Measurements from ENCODE around the gene SEC11C. TPM values are rescaled to one million over a fixed set of nuclear protein-coding genes. Genes with fewer than 3 reads are reported as not detected.

The SEC11C gene
- total RNA-seq, 2 donors from 2014 or later: 76.6 to 711 TPM

- peaks cover 0 to 6% of the 10 kb centered on the region in 2 donors for H3K36me3 ChIP-seq
- 90% methylated on average over 3 of the region's 3 CpGs for WGBS
Observed at GRCh38 chr18:59159265-59159664, 19.6 kb downstream of the SEC11C start.

GRCh38 chr18:59159986-59160385, 20.3 kb downstream of the SEC11C start:
- no peak overlapping the region for H3K27ac ChIP-seq
- DNase-seq (ENCODE audit: low spot score): no peak
- TF ChIP-seq POLR2AphosphoS5 (IDR thresholded peaks at IDR 0.05) (no peak), POLR2A (IDR thresholded peaks at IDR 0.05) (no peak)
- TF ChIP-seq, protein P1, sequence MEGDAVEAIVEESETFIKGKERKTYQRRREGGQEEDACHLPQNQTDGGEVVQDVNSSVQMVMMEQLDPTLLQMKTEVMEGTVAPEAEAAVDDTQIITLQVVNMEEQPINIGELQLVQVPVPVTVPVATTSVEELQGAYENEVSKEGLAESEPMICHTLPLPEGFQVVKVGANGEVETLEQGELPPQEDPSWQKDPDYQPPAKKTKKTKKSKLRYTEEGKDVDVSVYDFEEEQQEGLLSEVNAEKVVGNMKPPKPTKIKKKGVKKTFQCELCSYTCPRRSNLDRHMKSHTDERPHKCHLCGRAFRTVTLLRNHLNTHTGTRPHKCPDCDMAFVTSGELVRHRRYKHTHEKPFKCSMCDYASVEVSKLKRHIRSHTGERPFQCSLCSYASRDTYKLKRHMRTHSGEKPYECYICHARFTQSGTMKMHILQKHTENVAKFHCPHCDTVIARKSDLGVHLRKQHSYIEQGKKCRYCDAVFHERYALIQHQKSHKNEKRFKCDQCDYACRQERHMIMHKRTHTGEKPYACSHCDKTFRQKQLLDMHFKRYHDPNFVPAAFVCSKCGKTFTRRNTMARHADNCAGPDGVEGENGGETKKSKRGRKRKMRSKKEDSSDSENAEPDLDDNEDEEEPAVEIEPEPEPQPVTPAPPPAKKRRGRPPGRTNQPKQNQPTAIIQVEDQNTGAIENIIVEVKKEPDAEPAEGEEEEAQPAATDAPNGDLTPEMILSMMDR (IDR thresholded peaks at IDR 0.05): no peak
- no peak overlapping the region for H3K4me3 ChIP-seq
- WGBS: 94% methylated on average over 10 of the region's 10 CpGs
- H3K36me3 ChIP-seq: peaks cover 0 to 6% of the 10 kb centered on the region in 2 donors
- intact Hi-C loops (cut with DNase I): no loop called here
- H3K4me1 ChIP-seq (replicated peaks): no peaks in the 10 kb centered on the region
- H3K27me3 ChIP-seq (replicated peaks; ENCODE audit: insufficient read depth): no peaks in the 10 kb centered on the region
- H3K9me3 ChIP-seq: no peaks in the 10 kb centered on the region

More at GRCh38 chr18:59159265-59159664, 19.6 kb downstream of the SEC11C start:
- H3K9me3 ChIP-seq: no peaks in the 10 kb centered on the region
- TF ChIP-seq, protein P1 (IDR thresholded peaks at IDR 0.05): no peak
- no peak for TF ChIP-seq POLR2AphosphoS5 (IDR thresholded peaks at IDR 0.05)
- TF ChIP-seq POLR2A (IDR thresholded peaks at IDR 0.05): no peak
- no peak for DNase-seq (ENCODE audit: low spot score)
- H3K27me3 ChIP-seq (replicated peaks; ENCODE audit: insufficient read depth): no peaks in the 10 kb centered on the region
- no peak overlapping the region for H3K4me3 ChIP-seq
- intact Hi-C loops (cut with DNase I): no loop called here
- no peak overlapping the region for H3K27ac ChIP-seq
- no peaks in the 10 kb centered on the region for H3K4me1 ChIP-seq (replicated peaks)

GRCh38 chr18:59172664-59173249, 33.1 kb downstream of the SEC11C start:
- no peaks in the 10 kb centered on the region for H3K27me3 ChIP-seq (replicated peaks; ENCODE audit: insufficient read depth)
- no peaks in the 10 kb centered on the region for H3K36me3 ChIP-seq
- H3K27ac ChIP-seq: no peak overlapping the region
- H3K4me1 ChIP-seq (replicated peaks): no peaks in the 10 kb centered on the region
- no peaks in the 10 kb centered on the region for H3K9me3 ChIP-seq
- 84% methylated on average over 2 of the region's 2 CpGs for WGBS
- intact Hi-C loops (cut with DNase I): no loop called here
- no peak for DNase-seq (ENCODE audit: low spot score)
- no peak overlapping the region for H3K4me3 ChIP-seq
- TF ChIP-seq POLR2AphosphoS5 (IDR thresholded peaks at IDR 0.05) (no peak), POLR2A (IDR thresholded peaks at IDR 0.05) (no peak)
- TF ChIP-seq, protein P1 (IDR thresholded peaks at IDR 0.05): no peak

DNA sequence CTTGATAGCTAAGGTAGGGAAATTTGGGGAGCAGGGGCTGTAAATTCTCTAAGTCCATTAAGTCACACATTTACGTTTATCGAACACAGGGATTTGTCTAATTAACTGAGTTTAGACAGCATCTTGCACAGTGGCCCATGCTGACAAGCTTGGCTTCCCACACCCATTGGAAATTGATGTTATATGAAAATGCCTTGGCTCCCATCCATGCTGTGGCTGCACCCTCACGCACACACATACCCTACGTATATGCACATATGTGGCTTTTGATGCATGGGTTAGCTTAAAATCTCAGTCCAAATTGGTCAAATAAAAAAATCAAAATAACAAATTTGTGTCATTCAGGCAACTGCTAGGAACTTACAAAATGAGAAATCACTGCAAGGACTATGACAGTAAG, 37.8 kb downstream of the SEC11C start:
- intact Hi-C loops (cut with DNase I): no loop called here
- TF ChIP-seq POLR2AphosphoS5 (IDR thresholded peaks at IDR 0.05) (no peak), POLR2A (IDR thresholded peaks at IDR 0.05) (no peak)
- TF ChIP-seq, protein P1 (IDR thresholded peaks at IDR 0.05): no peak
- H3K27me3 ChIP-seq (replicated peaks; ENCODE audit: insufficient read depth): no peaks in the 10 kb centered on the region
- H3K4me1 ChIP-seq (replicated peaks): no peaks in the 10 kb centered on the region
- no peaks in the 10 kb centered on the region for H3K36me3 ChIP-seq
- no peak overlapping the region for H3K4me3 ChIP-seq
- H3K27ac ChIP-seq: no peak overlapping the region
- 91% methylated on average over 4 of the region's 4 CpGs for WGBS
- DNase-seq (ENCODE audit: low spot score): no peak
- no peaks in the 10 kb centered on the region for H3K9me3 ChIP-seq

DNA sequence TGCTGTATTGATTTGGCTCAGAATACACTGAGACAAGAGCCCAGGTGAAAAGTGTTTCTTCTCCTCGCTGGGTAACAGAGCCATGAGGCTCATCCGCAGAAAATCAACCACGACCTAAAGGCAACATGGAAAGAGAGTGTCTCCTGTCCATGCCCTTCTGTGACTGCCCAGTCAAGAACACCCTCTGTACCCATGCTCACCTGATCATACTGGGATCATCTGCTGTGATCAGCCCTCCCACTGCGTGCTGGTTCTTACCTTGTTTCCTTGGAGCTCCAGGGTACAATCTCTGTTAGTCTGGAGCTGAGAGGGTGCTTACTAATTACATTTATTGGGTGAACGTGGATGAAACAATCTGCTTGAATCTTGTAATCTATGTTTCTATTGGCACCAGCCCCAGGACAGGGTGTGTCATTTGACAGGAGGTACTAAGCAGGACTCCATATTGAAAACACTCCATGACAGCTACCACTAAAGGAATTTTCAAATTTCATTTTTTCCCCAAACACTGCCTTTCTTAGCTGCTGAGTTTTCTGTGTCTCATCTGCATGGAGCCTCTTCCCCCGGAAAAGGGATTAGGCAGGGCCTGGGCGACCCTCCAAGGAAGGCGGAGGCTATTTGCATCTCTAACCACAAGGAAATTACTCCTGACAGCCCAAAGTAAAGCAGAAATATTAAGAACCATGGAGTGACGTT, 40.6 kb downstream of the SEC11C start:
- Histone ChIP-seq H3K9me3 (no peaks in the 10 kb centered on the region), H3K27ac (no peak overlapping the region), H3K36me3 (no peaks in the 10 kb centered on the region), H3K4me3 (no peak overlapping the region), H3K27me3 (replicated peaks; ENCODE audit: insufficient read depth) (no peaks in the 10 kb centered on the region), H3K4me1 (replicated peaks) (no peaks in the 10 kb centered on the region)
- no peak for TF ChIP-seq POLR2AphosphoS5 (IDR thresholded peaks at IDR 0.05)
- TF ChIP-seq, protein P1 (IDR thresholded peaks at IDR 0.05): no peak
- no peak for TF ChIP-seq POLR2A (IDR thresholded peaks at IDR 0.05)
- 39% methylated on average over 9 of the region's 9 CpGs for WGBS
- peak; percentile 6 for DNase-seq (ENCODE audit: low spot score)
- intact Hi-C loops (cut with DNase I): no loop called here
